GM19238 (cell line): ENCODE measurements around the gene PRAC1.

ENCODE experiments used
- DNase-seq: peaks from one replicate; pipeline ENCODE4 v3.0.0; 2011; ENCODE audit warnings: low spot score; ENCODE audit not compliant: insufficient read length

The PRAC1 gene

DNA sequence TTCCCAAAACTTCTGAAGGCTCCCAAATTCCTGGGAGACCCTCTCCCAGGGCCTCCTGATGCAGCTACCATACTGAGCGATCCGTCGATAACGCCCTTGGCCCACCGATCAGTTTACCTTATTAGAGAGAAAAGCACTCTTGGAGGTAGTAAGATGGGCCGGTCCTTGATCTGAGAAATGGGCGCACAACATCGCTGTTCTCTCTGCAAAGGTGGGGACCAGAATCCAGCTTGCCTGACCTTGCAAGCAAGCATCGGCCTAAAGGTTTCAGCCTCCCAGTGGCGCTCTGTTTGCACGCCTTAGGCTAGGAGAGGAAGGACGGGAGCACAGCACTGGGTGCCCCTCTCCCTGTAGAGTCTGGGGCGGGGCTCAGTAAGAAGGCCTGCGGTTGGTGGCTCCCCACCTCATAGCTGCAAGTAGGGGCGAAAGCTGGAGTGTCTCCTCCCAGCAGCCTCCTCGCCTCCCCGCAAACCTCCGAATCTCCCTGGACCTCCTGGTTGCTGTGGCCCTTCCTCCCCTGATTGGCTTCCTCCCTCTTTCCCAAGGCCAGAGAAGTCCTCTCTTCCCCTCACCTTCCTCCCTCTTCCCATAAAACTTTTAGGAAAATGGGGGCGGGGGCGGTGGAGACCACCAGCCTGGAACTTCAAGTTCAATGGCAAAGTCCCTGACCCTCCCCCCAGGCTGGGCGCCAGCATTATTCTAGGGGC lies at the start of gene PRAC1:
Gene PRAC1 (minus strand): TSS at position 318 of the 707 bp plus-strand sequence. CDS start 126 bp downstream, at position 192.
- no peak for DNase-seq

- DNase-seq: no peak
These were observed 48.6 kb upstream of the PRAC1 start for GRCh38 chr17:48770954-48771353.

- DNase-seq: no peak
These were observed 46.8 kb upstream of the PRAC1 start for GRCh38 chr17:48769009-48769675.

GRCh38 chr17:48767263-48767774 lies 45.0 kb upstream of the PRAC1 start:
- no peak for DNase-seq

GRCh38 chr17:48761114-48761513 lies 38.8 kb upstream of the PRAC1 start:
- DNase-seq: no peak

GRCh38 chr17:48760411-48760810 lies 38.1 kb upstream of the PRAC1 start:
- no peak for DNase-seq

DNA sequence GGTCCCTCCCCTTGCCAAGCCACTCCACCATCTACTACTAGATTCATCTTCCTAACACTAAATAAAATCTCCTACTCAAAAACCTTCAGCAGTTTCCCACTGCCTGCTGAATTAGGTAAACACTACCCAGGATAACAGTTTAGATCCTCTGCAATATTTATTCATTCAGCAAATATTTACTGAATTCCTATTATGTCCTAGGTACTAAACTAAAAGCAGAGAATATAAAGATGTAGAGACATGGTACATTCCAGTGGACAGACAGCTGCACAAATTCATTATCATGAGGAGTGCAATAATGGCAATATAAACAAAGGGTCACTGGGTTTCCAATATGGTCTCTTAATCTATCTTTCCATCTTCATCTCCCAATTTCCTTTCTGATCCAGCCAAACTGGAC lies 37.0 kb upstream of the PRAC1 start:
- no peak for DNase-seq

- no peak for DNase-seq
These were observed 35.2 kb upstream of the PRAC1 start for GRCh38 chr17:48757524-48757961.

GRCh38 chr17:48756830-48757251 lies 34.5 kb upstream of the PRAC1 start:
- DNase-seq: no peak

GRCh38 chr17:48755356-48755755 lies 33.0 kb upstream of the PRAC1 start:
- DNase-seq: no peak

DNA sequence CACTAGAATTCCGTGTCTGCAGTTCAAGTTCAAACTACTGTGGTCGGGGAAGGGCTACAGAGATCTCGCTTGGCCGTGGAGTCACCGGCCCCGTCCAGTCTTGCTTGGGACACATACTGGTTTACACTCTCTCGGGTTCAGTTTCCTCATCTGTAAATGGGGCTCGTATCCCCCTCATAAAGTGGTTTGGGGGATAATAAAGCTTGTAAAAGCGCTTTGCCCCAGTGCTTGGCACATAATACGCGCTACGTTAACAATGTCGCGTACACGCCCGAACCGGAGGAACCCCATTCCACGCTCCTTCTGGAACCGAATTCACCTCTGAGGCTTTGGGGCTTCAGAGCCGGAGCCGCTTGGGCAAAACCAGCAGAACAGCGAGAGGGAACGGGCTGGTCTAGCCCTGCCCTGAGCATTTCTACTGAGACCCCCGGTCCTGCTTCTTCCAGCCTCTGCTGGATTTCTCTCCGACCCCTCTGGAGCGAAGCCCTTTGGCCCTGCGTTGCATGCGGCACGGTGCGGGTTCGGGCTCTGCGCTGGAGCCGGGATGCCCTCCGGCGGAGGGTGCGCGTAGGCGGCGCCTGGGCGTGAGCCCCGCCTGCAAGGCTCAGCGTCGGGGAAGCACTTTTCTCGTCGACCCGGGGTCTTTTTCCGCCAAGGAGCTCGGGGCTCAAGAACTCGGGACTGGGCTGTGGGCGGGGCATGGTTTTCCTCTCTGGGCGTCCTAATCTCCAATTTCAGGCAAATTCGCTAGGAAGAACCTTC lies 32.4 kb upstream of the PRAC1 start:
- DNase-seq: no peak

- DNase-seq: no peak
These were observed 31.6 kb upstream of the PRAC1 start for GRCh38 chr17:48753794-48754499.

GRCh38 chr17:48752399-48753288 lies 30.3 kb upstream of the PRAC1 start:
- no peak for DNase-seq

DNA sequence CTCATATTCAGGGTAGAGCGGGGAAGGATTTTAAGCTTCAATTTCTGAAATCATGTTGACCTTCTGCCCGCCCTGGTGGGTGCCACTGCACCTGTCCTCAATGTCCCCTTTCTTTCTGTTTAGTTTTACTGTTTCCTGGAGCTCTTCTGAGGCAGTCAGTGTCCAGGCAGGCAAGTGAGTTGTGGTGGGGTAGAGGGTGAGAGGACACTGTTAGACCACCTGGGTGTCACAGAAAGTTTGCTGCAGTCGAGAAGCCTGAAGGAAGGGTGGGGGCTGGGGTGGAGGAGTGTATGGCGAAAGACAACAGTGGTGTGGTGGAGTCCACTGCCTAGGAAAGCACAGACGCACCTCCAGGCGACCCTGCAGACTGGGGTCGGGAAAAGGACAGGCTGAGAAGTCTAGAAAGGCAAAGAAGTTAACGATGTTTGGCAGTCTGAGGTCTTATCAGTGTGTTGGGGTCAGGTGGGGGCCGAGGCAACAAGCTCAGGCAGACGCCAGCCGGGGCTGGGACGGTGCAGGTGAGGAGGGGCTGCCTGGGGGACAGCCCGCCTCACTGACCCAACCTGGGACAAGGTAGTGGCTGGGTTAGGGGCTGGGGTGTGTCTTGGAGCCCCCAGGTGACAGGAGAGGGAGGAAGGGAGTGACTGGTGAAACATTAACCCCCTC lies 29.5 kb upstream of the PRAC1 start:
- no peak for DNase-seq

- DNase-seq: no peak
These were observed 28.9 kb upstream of the PRAC1 start for GRCh38 chr17:48751172-48751571.

GRCh38 chr17:48749621-48750553 lies 27.6 kb upstream of the PRAC1 start:
- no peak for DNase-seq

DNA sequence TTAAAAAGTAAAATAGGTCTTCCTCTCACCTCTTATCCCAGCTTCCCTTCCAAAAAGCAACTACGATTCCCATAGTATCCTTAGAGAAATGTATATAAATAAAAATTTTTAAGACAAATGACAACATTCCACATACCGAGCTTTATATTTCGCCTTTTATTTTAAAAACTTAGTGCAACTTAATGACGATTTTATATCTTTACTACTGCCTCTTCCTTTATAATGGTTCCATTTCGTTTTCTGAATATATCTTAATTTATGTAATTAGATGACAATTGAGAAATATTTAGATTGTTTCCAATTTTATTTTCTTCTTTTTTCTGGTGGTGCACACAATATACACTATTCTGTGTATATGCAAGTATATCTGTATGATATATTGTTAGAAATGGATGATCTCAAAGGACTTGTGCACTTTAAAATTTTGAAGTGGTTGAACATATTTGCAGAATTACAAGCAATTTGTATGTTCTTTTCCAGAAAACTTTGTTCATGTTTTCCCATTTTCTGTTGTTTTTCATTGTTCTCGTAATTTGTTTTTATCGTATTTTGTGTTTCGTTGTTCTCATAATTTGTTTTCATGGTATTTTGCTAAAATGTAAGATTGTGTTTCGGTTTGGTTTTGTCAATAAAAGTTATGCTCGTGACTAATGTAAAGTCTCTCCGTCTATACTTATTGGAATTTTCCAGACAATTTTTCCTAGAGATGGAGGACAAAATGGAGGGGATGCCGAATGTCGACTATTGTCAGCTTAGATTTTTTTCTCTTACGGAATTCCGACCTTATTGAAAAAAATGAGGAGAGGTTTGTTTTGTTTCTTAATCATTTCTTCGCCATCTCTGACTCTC lies 26.6 kb upstream of the PRAC1 start:
- DNase-seq: no peak
